Measurements from ENCODE around the gene CYB5RL.

CYB5RL gene

DNA sequence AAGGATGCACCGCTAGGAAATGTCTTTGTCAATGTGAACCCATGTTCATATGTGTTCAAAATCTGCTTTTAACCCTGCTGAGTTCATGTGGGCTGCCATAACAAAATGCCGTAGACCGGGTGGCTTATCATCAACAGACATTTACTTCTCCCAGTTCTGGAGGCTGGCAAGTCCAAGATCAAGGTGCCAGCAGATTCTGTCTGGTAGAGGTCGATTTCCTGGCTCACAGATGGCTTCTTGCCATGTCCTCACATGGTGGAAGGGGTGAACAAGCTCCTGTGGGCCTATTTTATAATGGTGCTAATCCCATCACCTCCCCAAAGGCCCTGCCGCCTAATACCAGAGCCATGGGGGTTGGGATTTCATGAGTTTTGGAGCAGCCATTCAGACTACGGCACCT, 42.4 kb downstream of the CYB5RL start:
- no peak for DNase-seq

DNA sequence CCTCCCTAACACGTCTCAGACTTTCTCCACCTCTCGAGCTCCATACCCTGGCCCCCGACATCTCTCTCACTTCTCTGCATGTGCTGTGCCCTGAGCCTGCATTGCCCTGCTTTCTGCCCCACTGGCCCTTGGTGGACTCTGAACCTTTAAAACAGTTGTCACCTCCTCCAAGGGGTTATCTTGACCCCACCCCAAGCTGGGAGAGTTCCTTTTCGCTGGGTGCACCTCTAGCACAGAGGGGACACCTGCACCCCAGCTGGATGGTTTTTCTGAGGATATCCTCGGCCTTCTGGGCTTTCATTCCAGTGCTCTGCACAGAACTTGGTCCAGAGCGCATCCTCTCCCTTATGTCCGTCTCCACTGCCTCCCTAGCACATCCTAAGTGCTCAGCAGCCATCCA, 42.8 kb downstream of the CYB5RL start:
- DNase-seq: no peak

DNA sequence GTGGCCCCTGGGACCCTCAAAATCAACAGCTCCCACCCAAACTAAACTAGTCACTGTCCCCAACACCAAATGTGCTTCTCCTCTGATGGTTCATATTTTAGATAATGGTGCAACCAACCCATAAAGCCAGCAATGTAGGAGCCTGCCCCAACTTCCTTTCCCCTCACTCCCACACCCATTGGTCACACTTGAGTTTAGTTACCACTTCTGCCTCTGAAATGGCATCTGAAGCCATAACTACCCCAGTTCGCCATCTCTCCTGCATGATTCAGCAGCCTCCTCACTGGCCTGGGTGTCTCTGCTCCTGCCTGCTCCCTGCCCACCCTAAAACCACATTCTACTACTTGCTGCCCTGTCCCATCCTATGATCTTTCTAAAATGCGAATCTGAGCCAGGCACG, 43.6 kb downstream of the CYB5RL start:
- DNase-seq: no peak

DNA sequence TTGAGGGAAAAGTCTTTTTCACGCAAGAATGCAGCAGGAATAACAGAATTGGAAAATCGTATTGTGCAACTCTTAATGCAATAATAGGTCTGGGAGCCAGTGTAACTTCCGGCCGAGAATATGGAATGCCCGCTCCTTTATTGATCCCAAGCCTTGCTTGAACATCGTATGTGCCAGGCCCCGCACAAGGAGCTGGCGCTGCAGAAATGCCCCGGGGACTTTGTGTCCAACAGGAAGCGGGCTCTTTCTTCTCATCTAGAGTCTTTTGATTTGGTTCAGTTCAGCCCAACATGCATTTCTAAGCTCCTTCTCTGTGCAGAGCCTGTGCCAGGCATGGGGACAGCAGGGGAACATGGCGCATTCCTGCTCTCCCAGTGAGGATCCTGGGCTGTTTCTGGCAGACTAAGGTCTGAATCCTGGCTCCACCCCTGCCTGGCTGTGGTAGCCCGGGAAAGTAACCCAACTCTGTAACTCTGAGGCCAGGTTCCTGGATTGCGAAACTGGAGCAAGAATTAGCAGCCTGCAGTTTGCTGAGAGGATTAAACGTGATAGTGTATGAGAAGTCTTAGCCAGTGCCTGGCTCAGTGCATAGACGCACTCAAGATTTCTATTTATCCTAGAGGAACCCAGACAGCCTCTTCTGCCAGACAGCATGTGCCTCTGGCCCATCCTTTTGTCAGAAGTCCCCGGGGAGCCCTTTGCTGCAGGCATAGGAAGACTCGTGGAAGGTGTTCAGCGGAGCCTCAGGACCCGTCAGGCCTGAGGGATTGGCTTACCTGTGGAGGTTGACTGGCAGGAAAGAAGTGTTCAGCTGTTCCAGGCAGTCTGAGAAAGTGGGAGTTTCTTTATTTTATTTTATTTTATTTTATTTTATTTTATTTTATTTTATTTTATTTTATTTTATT, 46.0 kb downstream of the CYB5RL start:
- DNase-seq: peak; percentile 75

DNA sequence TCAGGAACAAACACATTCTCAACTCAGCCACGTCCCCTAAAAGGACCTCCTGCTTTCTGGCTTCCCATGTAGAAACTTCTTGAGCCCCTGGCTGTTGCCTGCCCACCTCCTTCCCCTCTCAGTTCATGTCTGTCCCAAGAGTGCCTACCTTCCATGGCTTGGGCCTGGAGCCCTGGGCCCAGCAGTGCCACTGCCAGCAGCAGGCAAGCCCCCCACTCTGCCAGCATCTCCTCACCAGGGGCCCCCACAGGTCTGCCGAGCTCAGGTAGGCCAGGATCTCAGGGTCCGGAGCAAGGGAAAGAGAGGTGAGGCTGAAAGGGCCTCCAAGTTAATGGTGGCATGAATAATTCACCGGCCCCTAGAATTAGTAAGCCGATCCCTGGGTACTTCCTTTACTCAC, 47.1 kb downstream of the CYB5RL start, which contains the start of gene CDCP2:
CDCP2 (minus strand) TSS at position 305 of the 400 bp plus-strand sequence; CDS start at position 227, 78 bp downstream.
- DNase-seq: no peak

DNA sequence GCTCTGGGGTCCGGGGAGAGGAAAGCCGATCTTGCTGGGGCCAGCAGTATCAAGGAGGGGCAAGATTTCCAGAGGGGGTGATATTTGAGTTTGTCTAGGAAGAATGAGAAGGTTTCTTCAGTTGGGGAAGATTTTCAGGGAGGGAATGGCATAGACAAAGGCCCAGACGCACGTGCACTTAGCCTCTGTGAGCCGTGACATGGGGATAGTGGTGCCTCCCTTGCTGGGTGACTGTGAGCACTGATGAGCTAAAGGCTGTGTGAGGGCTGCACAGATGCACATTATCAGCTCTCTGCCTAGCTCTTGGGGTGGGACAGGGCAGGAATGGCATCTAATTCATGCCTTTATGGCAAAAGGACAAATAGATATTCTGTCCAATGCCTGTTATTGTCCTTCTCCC, 48.8 kb downstream of the CYB5RL start:
- no peak for DNase-seq
